Measurements from ENCODE around the gene CELSR2. TPM values are rescaled to one million over a fixed set of nuclear protein-coding genes. Genes with fewer than 3 reads are reported as not detected.

Gene CELSR2
- total RNA-seq, 1 experiment from 2014 or later: 17.1 TPM

GRCh38 chr1:109293026-109293425 is 43.7 kb downstream of the CELSR2 start:
- Histone ChIP-seq H3K4me1 (ENCODE audit: control insufficient read depth in 1 of 2, insufficient read depth in 2 of 2, low read length in 2 of 2) (peaks cover 0 to 5% of the 10 kb centered on the region in 2 experiments; a peak in 1 of 4 replicates), H3K9me2 (ENCODE audit: insufficient read depth) (no peaks in the 10 kb centered on the region), H3K36me3 (ENCODE audit: control insufficient read depth in 1 of 2, insufficient read depth in 2 of 2, low read length in 2 of 2) (no peaks in the 10 kb centered on the region), H3K27me3 (ENCODE audit: insufficient read depth, low read length) (peaks cover 4% of the 10 kb centered on the region; the same call in 1 of the 2 replicates), H3K4me2 (ENCODE audit: low read length) (no peak overlapping the region), H3K4me3 (replicated peaks in 1 of 2; ENCODE audit: low read depth in 1 of 2, low read length in 2 of 2) (no peak overlapping the region), H4K20me1 (ENCODE audit: insufficient read depth) (no peaks in the 10 kb centered on the region), H3K9me3 (ENCODE audit: control insufficient read depth in 1 of 2, insufficient read depth in 1 of 2, low read depth in 1 of 2, low read length in 2 of 2) (no peaks in the 10 kb centered on the region), H3K9ac (ENCODE audit: low read length) (no peak overlapping the region), H3K79me2 (ENCODE audit: insufficient read depth, low read length) (no peaks in the 10 kb centered on the region), H2AFZ (ENCODE audit: low read depth, low read length, poor library complexity, severe bottlenecking) (no peak overlapping the region), H3K27ac (ENCODE audit: low read depth, low read length) (no peak overlapping the region)
- no TSS peak for BruUV-seq (replicated peaks)
- POLR2A ChIA-PET: no interaction called here
- TF ChIP-seq ZFX (IDR thresholded peaks at IDR 0.05) (no peak), CBX3 (IDR thresholded peaks at IDR 0.05; ENCODE audit: low read depth) (no peak), MAX (IDR thresholded peaks at IDR 0.05) (no peak), POLR2AphosphoS5 (IDR thresholded peaks at IDR 0.05; ENCODE audit: low read depth, low read length) (no peak), YY1 (IDR thresholded peaks at IDR 0.05; ENCODE audit: extremely low read depth, insufficient replicate concordance, low read depth, low read length) (no peak), EZH2 (IDR thresholded peaks at IDR 0.05) (no peak), JUND (IDR thresholded peaks at IDR 0.05) (no peak), SRF (IDR thresholded peaks at IDR 0.05; ENCODE audit: low read depth) (no peak), CEBPB (IDR thresholded peaks at IDR 0.05; ENCODE audit: low read depth) (no peak), EGR1 (IDR thresholded peaks at IDR 0.05; ENCODE audit: low read depth) (no peak), EZH2phosphoT487 (IDR thresholded peaks at IDR 0.05; ENCODE audit: borderline replicate concordance) (no peak), RAD21 (IDR thresholded peaks at IDR 0.05; ENCODE audit: low read depth) (no peak), CTCF (IDR thresholded peaks at IDR 0.05 in 2 of 3, conservative IDR thresholded peaks at IDR 0.05 in 1 of 3; ENCODE audit: borderline replicate concordance in 1 of 3, insufficient read depth in 1 of 3, low read depth in 2 of 3, low read length in 2 of 3) (no peak), TCF7L2 (IDR thresholded peaks at IDR 0.05; ENCODE audit: borderline replicate concordance, extremely low read depth, insufficient read depth, insufficient read length) (no peak), SIN3A (IDR thresholded peaks at IDR 0.05; ENCODE audit: low read depth) (no peak), ZBTB33 (IDR thresholded peaks at IDR 0.05; ENCODE audit: extremely low read depth, insufficient replicate concordance, low read length) (no peak), ATF3 (IDR thresholded peaks at IDR 0.05) (no peak), POLR2A (IDR thresholded peaks at IDR 0.05; ENCODE audit: borderline replicate concordance, extremely low read depth, insufficient read depth, insufficient read length) (no peak), SP1 (IDR thresholded peaks at IDR 0.05; ENCODE audit: low read depth) (no peak)
- no peak for ATAC-seq
- no peak for DNase-seq (ENCODE audit: low read depth, low spot score)
- CTCF ChIA-PET: interaction anchor here (1.0 kb wide), 1 partner anchor 14 kb away, joined by 3 read pairs; the partner anchor contains the start of gene MYBPHL
- intact Hi-C loops (cut with micrococcal nuclease): no loop called here
- RAD21 ChIA-PET (ENCODE audit: low non-redundant PET in 1 of 2, low total read pairs in 2 of 2, uncharacterized antibody in 2 of 2, unreplicated experiment in 2 of 2): no interaction called here
